Measurements from ENCODE around the gene KCNQ1.

The KCNQ1 gene

GRCh38 chr11:2462543-2462985 is 17.8 kb downstream of the KCNQ1 start:
- DNase-seq, result no peak

- DNase-seq, result no peak
Observed at GRCh38 chr11:2462986-2463765, 18.4 kb downstream of the KCNQ1 start.

GRCh38 chr11:2463766-2464277 is 19.0 kb downstream of the KCNQ1 start:
- DNase-seq, result no peak

- no peak for DNase-seq
Observed at GRCh38 chr11:2464451-2465165, 19.8 kb downstream of the KCNQ1 start.

- no peak for DNase-seq
Observed at GRCh38 chr11:2465202-2466068, 20.6 kb downstream of the KCNQ1 start.

- DNase-seq, result no peak
Observed at GRCh38 chr11:2466069-2466801, 21.4 kb downstream of the KCNQ1 start.

GRCh38 chr11:2466869-2467694 is 22.3 kb downstream of the KCNQ1 start:
- no peak for DNase-seq

- DNase-seq, result no peak
Observed at GRCh38 chr11:2467695-2468055, 22.9 kb downstream of the KCNQ1 start.

GRCh38 chr11:2468363-2469235 is 23.8 kb downstream of the KCNQ1 start:
- DNase-seq, result no peak

- DNase-seq, result no peak
Observed at GRCh38 chr11:2470495-2470894, 25.7 kb downstream of the KCNQ1 start.

- DNase-seq, result no peak
Observed at GRCh38 chr11:2471048-2471803, 26.4 kb downstream of the KCNQ1 start.

GRCh38 chr11:2471804-2472096 is 26.9 kb downstream of the KCNQ1 start:
- no peak for DNase-seq

- no peak for DNase-seq
Observed at GRCh38 chr11:2472428-2473186, 27.8 kb downstream of the KCNQ1 start.

GRCh38 chr11:2473361-2474058 is 28.7 kb downstream of the KCNQ1 start:
- no peak for DNase-seq

- no peak for DNase-seq
Observed at GRCh38 chr11:2474059-2474901, 29.5 kb downstream of the KCNQ1 start.

GRCh38 chr11:2475136-2475918 is 30.5 kb downstream of the KCNQ1 start:
- no peak for DNase-seq

- DNase-seq, result no peak
Observed at GRCh38 chr11:2477254-2477653, 32.4 kb downstream of the KCNQ1 start.

Data from fibroblast of skin of right biceps (primary cell).